GM21529 (cell line): ENCODE measurements around the gene MBD5.

Source experiments
- ATAC-seq: cut with Tn5 transposase; IDR thresholded peaks from one replicate; pipeline ENCODE4 v1.9.1; 2021; ENCODE audit not compliant: unreplicated experiment

MBD5 gene

DNA sequence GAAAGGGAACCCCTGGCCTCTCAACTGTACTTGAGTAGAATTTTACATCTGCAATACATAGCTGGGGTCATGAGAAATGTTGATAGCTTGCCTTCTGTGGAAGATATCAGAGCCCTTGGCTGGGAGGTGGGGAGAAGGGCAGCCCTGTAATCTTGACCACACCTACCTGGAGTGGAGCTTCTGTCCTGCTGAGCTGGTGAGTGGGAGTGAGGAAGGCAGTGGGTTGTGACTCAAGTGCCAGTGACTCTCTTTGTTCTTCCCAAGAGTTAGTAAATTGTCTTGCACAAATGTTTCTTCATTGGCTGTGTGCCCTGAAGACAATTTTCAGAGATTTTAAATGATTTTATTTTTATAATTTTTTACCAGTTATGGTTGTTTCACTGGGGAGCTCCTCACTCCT lies 277.3 kb downstream of the MBD5 start:
- no peak for ATAC-seq

- ATAC-seq = no peak
These were observed 278.7 kb downstream of the MBD5 start for GRCh38 chr2:148299616-148300015.

- no peak for ATAC-seq
These were observed 279.7 kb downstream of the MBD5 start for GRCh38 chr2:148300544-148300943.

- no peak for ATAC-seq
These were observed 280.5 kb downstream of the MBD5 start for GRCh38 chr2:148301362-148301761.

GRCh38 chr2:148302526-148302925 lies 281.6 kb downstream of the MBD5 start:
- ATAC-seq = no peak

GRCh38 chr2:148303161-148303560 lies 282.3 kb downstream of the MBD5 start:
- no peak for ATAC-seq

DNA sequence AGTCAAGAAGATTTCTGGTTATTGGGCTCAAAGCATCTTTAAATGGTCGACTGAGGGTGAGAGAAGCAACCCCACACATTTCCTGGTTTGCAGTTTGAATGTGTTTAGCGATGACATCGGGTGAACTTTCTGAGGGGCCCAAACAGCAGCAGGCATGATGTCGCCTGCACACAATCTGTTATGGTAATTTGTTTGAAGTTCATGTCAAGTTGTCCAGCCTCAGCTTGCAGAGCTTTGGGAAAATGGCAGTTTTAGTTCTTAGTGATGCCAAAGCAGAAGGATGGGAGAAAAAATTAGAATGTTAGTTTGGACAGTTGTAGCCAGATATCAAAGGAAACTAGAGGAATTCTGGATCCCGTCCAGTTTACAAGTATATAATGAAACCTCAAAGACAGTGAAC lies 284.6 kb downstream of the MBD5 start:
- no peak for ATAC-seq

DNA sequence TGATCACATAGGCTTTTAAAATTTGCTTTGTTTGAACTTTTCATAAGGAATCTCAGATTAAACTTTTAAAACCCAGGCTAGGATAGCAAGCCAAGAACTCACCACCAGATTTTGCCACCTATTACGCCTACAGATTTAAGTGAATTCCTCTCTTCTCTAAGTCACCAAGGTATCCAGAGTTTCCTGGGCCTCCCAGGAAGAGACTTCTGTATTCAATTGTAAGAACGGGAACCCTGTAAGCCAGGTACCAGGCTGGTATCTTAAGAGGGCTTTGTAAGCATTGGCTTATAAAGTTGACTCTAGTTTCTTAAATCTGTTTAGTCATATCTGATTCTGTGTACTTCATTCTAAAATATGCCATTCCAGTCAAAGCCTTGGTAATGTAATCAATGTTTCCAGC lies 285.1 kb downstream of the MBD5 start:
- ATAC-seq = no peak

DNA sequence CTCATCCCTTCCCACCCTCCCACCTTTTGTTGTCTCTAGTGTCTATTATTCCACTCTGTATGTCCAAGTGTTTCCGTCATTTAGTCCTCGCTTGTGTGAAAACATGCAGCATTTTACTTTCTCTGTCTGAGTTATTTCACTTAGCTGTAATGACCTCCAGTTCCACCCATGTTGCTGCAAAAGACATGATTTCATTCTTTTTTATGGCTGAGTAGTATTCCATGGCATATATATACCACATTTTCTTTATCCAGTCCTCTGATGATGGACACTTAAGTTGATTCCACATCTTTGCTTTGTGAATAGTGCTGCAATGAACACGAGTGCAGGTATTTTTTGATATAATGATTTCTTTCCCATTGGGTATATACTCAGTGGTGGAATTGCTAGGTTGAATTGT lies 296.7 kb downstream of the MBD5 start:
- ATAC-seq = no peak

DNA sequence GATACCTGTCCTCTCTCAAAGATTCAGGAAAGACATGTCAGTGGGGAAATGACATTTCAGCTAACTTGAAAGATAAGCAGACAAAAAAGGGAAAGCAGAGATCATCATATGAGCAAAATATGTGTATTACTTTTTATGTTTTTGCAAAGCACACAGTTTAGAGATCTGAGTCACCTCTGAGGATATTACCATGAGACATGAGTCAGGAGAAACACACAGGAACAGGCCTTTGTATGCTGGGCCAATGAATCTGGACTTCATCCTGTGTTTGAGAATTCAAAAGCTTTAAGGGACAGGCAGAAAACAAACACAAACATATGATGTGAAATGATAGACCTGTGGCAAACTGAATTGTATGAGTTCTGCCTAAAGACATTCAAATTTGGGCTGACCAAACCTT lies 317.6 kb downstream of the MBD5 start:
- no peak for ATAC-seq

DNA sequence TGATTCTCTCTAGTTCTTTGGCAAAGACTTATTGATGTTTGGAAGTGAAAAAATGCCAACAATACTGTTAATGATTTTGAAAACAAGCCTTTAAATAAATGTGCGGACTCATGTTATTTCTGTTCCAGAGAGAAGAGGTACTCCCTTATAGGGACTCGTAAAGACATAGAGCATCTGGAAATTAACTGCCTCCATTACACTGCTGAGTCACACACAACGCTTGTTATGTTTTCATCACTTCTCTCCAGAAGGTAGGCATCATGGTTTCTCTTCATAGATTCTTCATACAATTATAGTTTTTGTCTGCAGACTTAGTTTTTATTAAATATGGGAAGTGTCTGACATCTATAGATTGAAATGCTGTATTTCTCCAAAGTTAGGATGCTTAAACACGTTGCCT lies 321.2 kb downstream of the MBD5 start:
- ATAC-seq = no peak

DNA sequence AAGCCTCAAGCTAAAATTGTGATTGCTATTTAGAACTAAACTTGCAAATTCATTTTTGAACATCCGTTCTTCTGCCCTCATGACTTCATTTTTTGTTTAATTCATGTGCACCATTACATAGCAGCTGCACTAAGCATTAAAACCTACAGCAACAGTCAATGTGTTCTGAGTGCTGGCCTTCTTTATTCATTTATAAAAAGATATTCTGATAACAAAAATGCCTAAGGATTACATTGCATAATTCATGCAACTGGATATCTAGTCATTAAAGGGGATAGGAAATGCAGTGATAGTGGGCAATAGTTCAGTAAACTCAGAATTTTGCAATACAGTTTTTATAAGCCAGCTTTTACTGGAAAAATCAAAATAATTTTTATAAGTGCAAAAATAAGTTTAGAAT lies 329.3 kb downstream of the MBD5 start:
- no peak for ATAC-seq

DNA sequence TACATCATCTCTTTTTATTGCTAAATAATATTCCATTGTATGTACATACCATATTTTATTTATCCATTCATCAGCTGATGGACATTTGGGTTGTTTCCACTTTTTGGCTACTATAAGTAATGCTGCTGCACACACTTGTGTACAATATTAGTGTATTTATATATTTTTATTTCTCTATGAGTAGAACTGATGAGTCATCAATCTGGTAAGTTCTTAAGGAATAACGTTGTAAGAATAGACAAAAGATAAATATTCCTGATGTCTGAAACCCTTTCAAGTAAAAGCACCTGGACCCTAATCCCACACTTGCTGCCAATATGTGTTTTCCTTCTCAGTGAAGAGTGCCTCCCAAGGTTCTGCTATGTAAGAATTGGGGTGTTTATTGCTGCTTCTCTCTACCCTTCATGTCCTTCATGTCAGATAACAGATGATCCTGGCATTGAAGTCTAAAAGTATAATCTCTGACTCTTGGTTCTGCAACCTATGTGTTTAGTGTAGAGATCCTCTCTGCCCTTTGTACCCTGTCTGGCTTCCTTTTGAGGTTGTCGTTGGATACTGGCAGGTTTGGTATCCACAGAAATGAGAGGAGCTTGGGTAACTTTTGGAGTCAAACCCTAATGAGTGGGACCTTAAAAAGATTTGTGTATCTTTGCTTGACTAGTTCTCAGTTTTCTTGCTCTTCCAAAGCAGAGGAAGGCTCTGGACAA lies 330.7 kb downstream of the MBD5 start:
- ATAC-seq = no peak

DNA sequence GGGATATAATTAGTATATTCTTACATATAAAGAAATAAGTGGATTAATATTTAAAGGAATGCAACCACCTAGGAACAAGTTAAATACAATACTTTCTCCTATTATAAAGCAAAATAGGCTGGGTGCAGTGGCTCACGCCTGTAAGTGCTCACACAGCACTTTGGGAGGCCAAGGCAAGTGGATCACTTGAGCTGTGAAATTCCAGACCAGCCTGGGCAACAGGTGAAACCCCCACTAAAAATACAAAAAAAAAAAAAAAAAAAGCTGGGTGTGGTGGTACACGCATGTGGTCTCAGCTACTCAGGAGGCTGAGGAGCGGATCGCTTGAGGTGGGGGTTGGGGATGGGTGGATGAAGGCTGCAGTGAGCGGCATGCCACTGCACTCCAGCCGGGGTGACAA lies 337.5 kb downstream of the MBD5 start:
- no peak for ATAC-seq

- ATAC-seq = no peak
These were observed 339.8 kb downstream of the MBD5 start for GRCh38 chr2:148360662-148361061.

DNA sequence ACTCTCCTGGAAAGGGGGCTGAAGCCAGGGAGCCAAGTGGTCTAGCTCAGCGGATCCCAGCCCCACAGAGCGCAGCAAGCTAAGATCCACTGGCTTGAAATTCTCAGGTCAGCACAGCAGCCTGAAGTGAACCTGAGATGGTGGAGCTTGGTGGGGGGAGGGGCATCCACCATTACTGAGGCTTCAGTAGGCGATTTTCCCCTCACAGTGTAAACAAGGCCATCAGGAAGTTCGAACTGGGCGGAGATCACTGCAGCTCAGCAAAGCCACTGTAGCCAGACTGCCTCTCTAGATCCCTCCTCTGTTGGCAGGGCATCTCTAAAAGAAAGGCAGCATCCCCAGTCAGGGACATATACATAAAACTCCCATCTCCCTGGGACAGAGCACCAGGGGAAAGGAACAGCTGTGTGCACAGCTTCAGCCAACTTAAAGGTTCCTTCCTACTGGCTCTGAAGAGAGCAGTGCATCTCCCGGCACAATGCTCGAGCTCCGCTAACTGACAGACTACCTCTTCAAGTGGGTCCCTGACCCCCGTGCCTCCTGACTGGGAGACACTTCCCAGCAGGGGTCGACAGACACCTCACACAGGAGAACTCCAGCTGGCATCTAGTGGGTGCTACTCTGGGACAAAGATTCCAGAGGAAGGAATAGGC lies 341.4 kb downstream of the MBD5 start:
- no peak for ATAC-seq

DNA sequence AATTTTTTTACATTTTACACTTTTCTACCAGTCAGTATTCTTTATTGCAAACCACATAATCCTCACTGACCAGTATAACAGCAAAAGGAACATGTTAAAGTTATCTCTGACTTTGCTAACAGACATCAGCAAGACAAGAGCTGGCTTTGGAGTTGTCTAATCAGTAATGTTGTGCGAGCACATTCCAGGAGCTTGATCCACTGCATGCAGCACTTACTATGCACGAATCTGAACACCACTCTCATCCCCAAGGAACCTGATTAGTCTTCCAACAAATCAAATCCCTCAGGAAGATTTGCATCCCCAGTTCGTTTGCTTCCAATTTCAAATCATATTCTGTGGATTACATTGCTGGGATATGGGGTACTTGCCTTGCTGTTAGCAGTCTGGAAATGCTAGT lies 354.3 kb downstream of the MBD5 start:
- ATAC-seq = no peak

- ATAC-seq = no peak
These were observed 370.4 kb downstream of the MBD5 start for GRCh38 chr2:148391324-148391723.

GRCh38 chr2:148402786-148403185 lies 381.9 kb downstream of the MBD5 start:
- no peak for ATAC-seq

- no peak for ATAC-seq
These were observed 390.0 kb downstream of the MBD5 start for GRCh38 chr2:148410899-148411298.

DNA sequence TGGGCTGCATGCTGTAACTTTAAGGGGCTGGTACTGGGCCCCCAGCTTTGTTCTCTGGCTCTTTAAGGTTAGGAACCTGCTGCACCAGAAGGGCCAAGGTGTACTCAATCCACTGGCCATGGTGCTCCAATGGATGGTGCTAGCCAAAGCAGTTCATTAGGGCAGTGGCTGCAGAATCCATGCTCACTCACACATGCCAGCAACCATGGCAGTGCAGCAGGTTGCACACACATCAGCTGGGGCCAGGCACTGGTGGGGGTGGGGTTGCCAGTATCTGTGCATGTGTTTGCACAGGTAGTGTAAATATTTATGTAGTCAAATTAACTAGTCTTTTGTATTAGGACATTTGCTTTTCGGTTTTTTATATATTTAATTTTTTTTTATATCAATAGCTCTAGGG lies 395.4 kb downstream of the MBD5 start:
- no peak for ATAC-seq

DNA sequence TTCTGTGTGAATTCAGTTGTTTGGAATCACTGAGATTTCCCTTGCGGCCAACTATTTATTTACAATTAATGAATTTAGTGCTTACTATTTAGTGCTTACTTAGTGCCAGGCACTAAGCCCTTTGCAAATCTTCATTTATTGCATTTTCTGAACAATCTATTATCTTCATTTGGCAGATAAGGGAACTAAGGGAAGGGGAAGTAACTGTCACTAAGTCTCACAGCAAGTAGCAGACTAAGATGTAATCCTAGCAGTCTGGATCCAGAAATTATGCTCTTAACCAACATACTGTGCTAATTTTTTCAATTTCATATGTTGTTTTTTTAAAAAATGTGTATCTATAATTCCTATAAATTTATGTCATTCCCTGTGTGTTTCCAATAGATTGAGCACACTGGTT lies 409.2 kb downstream of the MBD5 start:
- no peak for ATAC-seq

- ATAC-seq = no peak
These were observed 427.0 kb downstream of the MBD5 start for GRCh38 chr2:148447877-148448276.
